Gastroesophageal sphincter (tissue), 4 donors: ENCODE results near the gene QSOX1. TPM values are rescaled to one million over a fixed set of nuclear protein-coding genes. Genes with fewer than 3 reads are reported as not detected.
A peak's percentile ranks its signal among the peaks of the same experiment; 100 is the strongest.

Experiments
- ATAC-seq: fragments of 150-250 bp; one replicate; pipeline ENCODE4 v1.9.1; 2016; ENCODE audit warnings: mild to moderate bottlenecking, moderate library complexity
- H3K27ac ChIP-seq, 4 donors: fragments of 200-600 bp; sonication (generic) in 3 of 4; 1 replicate in 3 of 4; 2 replicates in 1 of 4; pipeline ENCODE4 v1.5.1; 2016 to 2019
- H3K27me3 ChIP-seq: fragments of 200-600 bp; sonication (generic); one replicate; pipeline ENCODE4 v1.5.1; 2019
- H3K36me3 ChIP-seq, 2 donors: fragments of 200-600 bp; sonication (generic); one replicate each; pipeline ENCODE4 v1.5.1; 2019; ENCODE audit warnings: control low read depth in 1 of 2
- H3K4me1 ChIP-seq, 3 donors: fragments of 200-600 bp; sonication (generic); 1 replicate in 2 of 3; 2 replicates in 1 of 3; pipeline ENCODE4 v1.5.1; 2016 to 2019; ENCODE audit warnings: control low read depth in 2 of 3
- H3K4me3 ChIP-seq, 2 donors: fragments of 200-600 bp; sonication (generic); one replicate each; pipeline ENCODE4 v1.5.1; 2019; ENCODE audit warnings: mild to moderate bottlenecking in 1 of 2, moderate library complexity in 1 of 2
- H3K9me3 ChIP-seq, 3 donors: fragments of 200-600 bp; sonication (generic); one replicate each; pipeline ENCODE4 v1.5.1; 2017 to 2019; ENCODE audit warnings: control low read depth in 2 of 3
- CTCF ChIP-seq, 4 experiments: fragments of 200-600 bp in 2 of 4; fragments of 450-650 bp in 2 of 4; sonication (generic) in 1 of 4; IDR thresholded peaks; one replicate each; pipeline ENCODE4 v1.5.1; 2017 to 2019; ENCODE audit warnings: antibody characterized with exemption in 4 of 4, mild to moderate bottlenecking in 2 of 4, moderate library complexity in 2 of 4
- EP300 ChIP-seq: sonication (generic); formaldehyde crosslinking; IDR thresholded peaks from one replicate; pipeline ENCODE4 v1.6.1; 2017; ENCODE audit warnings: antibody characterized with exemption, mild to moderate bottlenecking
- POLR2A ChIP-seq, 2 donors: fragments of 450-650 bp; IDR thresholded peaks; one replicate each; pipeline ENCODE4 v1.6.1; 2017; ENCODE audit warnings: antibody characterized with exemption in 2 of 2, mild to moderate bottlenecking in 2 of 2, moderate library complexity in 1 of 2
- POLR2AphosphoS5 ChIP-seq: sonication (generic); formaldehyde crosslinking; IDR thresholded peaks from one replicate; pipeline ENCODE4 v1.6.1; 2017; ENCODE audit warnings: antibody characterized with exemption
- WGBS, 2 donors: methylation state at CpG; one replicate each; pipeline ENCODE4 v1.1.5; 2018; ENCODE audit warnings: low coverage in 1 of 2; 5-methylcytosine and 5-hydroxymethylcytosine counted together
- total RNA-seq, 4 donors: library from RNA; depleted of rRNA; stranded (reverse); fragments of >200 nt; gene quantifications; one replicate each; pipeline ENCODE4 v1.1.0, GENCODE V29; 2016

The QSOX1 gene
- total RNA-seq, 4 donors from 2014 or later = 71.5 to 132 (median 106) TPM

GRCh38 chr1:180168786-180169639, 14.3 kb downstream of the QSOX1 start:
- TF ChIP-seq POLR2AphosphoS5 (no peak), CTCF (IDR thresholded peaks at IDR 0.05) (peak in 3 of 4 experiments; percentile 7 to 49 (median 32))
- Histone ChIP-seq H3K27ac (no peak overlapping the region), H3K36me3 (peaks cover 0 to 15% of the 10 kb centered on the region in 2 donors), H3K4me3 (no peak overlapping the region), H3K27me3 (no peaks in the 10 kb centered on the region), H3K9me3 (no peaks in the 10 kb centered on the region), H3K4me1 (peaks cover 0 to 42% (median 22%) of the 10 kb centered on the region in 3 donors)
- WGBS, 2 donors = 86% methylated on average over 1 of the region's 12 CpGs; no CpG with 5 or more reads in 1 of the 2 donors
- no peak for ATAC-seq

DNA sequence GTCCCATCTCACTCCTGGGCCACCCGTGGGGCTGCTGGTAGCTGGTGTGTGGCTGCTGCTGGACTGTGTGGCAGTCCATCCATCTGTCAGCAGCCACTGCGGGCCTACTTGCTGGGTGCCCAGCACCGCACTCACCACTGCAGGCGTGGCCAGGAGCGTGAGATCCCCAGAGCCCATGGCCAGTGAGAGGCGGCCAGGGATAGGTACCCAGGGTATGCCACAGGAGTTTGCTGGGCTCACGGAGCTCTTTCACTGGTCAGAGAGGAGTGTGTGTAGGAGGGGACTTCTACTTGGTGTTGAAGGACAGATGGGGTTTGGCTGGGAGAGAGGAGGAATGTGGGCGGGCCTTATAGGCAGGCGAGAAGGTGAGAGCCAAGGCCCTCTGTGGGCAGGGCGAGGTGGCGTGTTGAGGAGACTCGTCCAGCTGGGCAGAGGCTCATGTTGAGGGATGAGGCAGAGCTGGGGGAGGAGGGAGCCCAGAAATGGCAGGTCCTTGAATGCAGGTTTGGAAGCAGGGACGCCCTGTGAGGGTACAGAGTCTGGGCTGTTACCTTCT, 15.0 kb downstream of the QSOX1 start:
- no peak for ATAC-seq

GRCh38 chr1:180170546-180171151, 16.0 kb downstream of the QSOX1 start:
- no peak for ATAC-seq
- Histone ChIP-seq H3K4me3 (no peak overlapping the region), H3K27me3 (no peaks in the 10 kb centered on the region), H3K9me3 (no peaks in the 10 kb centered on the region), H3K27ac (no peak overlapping the region), H3K4me1 (peaks cover 0 to 44% (median 22%) of the 10 kb centered on the region in 3 donors), H3K36me3 (peaks cover 0 to 21% of the 10 kb centered on the region in 2 donors)
- WGBS, 2 donors = 47 to 90% methylated on average over 3 to 4 of the region's 4 CpGs
- no peak for TF ChIP-seq EP300
- TF ChIP-seq CTCF (IDR thresholded peaks at IDR 0.05) = no peak
- no peak for TF ChIP-seq POLR2A (IDR thresholded peaks at IDR 0.05)
- no peak for TF ChIP-seq POLR2AphosphoS5

More for the DNA sequence above, 15.0 kb downstream of the QSOX1 start:
- Histone ChIP-seq H3K9me3 (no peaks in the 10 kb centered on the region), H3K36me3 (peaks cover 0 to 15% of the 10 kb centered on the region in 2 donors), H3K4me1 (peaks cover 0 to 49% (median 22%) of the 10 kb centered on the region in 3 donors), H3K4me3 (no peak overlapping the region), H3K27ac (no peak overlapping the region), H3K27me3 (no peaks in the 10 kb centered on the region)
- TF ChIP-seq POLR2AphosphoS5 (no peak), EP300 (no peak), POLR2A (IDR thresholded peaks at IDR 0.05) (no peak), CTCF (IDR thresholded peaks at IDR 0.05) (no peak)
- 98 to 100% methylated on average over 3 to 8 of the region's 13 CpGs for whole genome bisulfite sequencing, 2 donors

DNA sequence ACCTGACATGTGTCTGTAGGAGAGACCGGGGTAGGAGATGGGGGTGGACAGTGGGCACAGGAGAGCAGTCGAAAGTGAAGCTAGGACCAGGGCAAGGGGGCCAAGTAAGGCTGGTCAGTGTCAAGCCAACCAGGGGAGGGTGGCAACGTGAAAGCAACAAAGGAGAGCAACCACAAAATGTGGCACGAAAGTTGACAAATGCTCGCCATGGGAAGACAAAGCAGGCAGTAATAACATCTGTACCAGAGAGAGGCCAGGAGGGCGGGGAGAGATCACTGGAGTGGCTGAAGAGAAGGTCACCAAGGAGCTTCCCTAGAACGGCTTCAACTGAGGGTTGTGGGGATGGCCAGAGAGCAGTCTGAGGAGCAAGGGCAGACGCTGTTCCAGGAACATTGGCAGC, 17.0 kb downstream of the QSOX1 start:
- WGBS, 2 donors = 91 to 93% methylated on average over 7 to 8 of the region's 8 CpGs
- H3K9me3 ChIP-seq = no peaks in the 10 kb centered on the region
- H3K4me3 ChIP-seq = no peak overlapping the region
- ATAC-seq = no peak
- no peak for TF ChIP-seq POLR2A (IDR thresholded peaks at IDR 0.05)
- peaks cover 0 to 28% of the 10 kb centered on the region in 2 donors for H3K36me3 ChIP-seq
- H3K4me1 ChIP-seq = peaks cover 0 to 33% (median 14%) of the 10 kb centered on the region in 3 donors
- H3K27ac ChIP-seq = no peak overlapping the region
- H3K27me3 ChIP-seq = no peaks in the 10 kb centered on the region

DNA sequence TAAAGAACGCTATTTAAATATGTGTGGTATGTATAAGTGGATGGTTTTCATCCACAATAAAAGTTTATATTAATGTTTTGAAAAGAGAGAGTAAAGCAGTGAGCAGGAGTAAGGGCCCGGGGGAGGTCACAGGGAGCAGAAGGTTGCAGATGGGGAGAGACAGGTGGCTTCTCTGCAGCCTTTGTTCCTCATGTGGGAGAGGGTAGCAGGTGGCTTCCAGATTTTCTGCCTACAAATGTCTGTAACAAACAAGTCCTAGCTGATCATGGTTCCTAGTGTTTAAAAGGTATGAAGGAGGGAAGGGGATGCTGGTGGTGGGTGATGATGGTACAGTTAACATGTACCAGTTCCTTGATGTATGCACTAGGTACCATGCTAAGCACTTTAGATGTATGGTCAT, 18.8 kb downstream of the QSOX1 start:
- Histone ChIP-seq H3K4me1 (peaks cover 0 to 19% (median 7%) of the 10 kb centered on the region in 3 donors), H3K27ac (peak overlapping the region in 3 of 4 donors; percentile 16 to 62 (median 61)), H3K9me3 (no peaks in the 10 kb centered on the region), H3K4me3 (no peak overlapping the region), H3K27me3 (no peaks in the 10 kb centered on the region), H3K36me3 (peaks cover 0 to 20% of the 10 kb centered on the region in 2 donors)
- no peak for TF ChIP-seq POLR2AphosphoS5
- TF ChIP-seq CTCF (IDR thresholded peaks at IDR 0.05) = no peak
- no peak for TF ChIP-seq POLR2A (IDR thresholded peaks at IDR 0.05)
- no peak for TF ChIP-seq EP300
- WGBS, 2 donors = 94 to 100% methylated on average over 2 of the region's 2 CpGs
- no peak for ATAC-seq
